Measurements from ENCODE around the gene SZT2.
"Not testable (repeated sequence)": the region's sequence is repeated elsewhere in the genome, so short reads cannot be mapped to it uniquely, and the experiment has no call there.

The SZT2 gene

GRCh38 chr1:43359696-43360095 is 30.0 kb upstream of the SZT2 start:
- peak overlapping the region in 6 of 7 experiments; percentile 44 to 66 (median 55) for H3K4me3 ChIP-seq
- peak overlapping the region in 2 of 21 experiments; percentile 59 to 92 for H3K27ac ChIP-seq

GRCh38 chr1:43360616-43361015 is 29.1 kb upstream of the SZT2 start:
- Histone ChIP-seq H3K27ac (no peak overlapping the region), H3K4me3 (peak overlapping the region in 1 of 7 experiments; percentile 59)

- no peak overlapping the region for H3K27ac ChIP-seq
- no peak overlapping the region for H3K4me3 ChIP-seq
These were observed 26.3 kb upstream of the SZT2 start for GRCh38 chr1:43363283-43363934.

DNA sequence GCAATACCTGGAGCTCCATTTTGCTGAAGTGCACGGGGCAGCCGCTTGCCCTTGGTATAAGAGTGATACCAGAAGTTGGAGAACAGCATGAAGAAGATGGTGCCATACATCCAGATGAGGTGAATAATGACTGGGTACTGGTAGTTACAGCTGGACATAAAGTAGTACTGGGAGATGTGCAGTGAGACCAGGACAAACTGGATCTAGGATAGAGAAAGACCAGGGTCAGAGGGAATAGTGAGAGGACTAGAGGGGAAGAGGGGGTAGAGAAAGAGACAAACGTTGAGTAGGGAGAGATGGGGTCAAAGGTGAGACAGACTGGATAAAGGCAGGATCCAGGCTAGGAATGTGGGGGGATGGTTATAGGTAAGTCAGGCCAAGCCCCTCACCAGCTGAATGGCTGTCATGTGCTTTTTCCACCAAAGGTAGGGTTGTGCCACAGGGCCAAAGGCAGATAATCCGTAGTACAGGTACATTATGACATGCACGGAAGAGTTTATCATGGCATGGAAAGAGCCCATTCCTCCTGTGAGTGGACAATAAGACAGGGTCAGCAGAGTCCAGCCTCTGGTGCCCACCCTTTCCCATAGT is 25.7 kb upstream of the SZT2 start:
- Histone ChIP-seq H3K27ac (peak overlapping the region in 2 of 21 experiments; percentile 39 to 98), H3K4me3 (no peak overlapping the region)

DNA sequence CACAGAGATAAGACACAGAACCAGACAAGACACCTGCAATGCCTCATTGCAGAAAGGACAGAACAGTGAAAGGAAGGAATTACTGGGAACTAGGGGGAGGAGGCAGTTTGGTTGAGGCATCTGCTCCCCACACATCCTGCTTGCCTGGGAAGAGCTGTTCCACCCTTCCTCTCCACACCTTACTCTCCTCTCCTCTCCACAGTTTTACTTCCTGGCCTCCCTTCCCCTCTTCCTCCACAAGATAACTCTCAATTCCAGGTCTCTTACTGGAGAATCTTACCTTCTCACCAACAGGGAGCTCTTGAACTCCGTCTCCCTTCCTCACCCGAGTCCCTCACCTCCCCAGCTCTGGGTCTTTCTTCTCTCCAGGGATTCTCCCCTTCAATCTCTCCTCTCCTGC is 24.0 kb upstream of the SZT2 start:
- H3K27ac ChIP-seq = peak overlapping the region in 19 of 21 experiments; percentile 50 to 99 (median 97)
- peak overlapping the region in 6 of 7 experiments; percentile 8 to 89 (median 77) for H3K4me3 ChIP-seq

- Histone ChIP-seq H3K27ac (peak overlapping the region in 19 of 21 experiments; percentile 92 to 99 (median 98)), H3K4me3 (peak overlapping the region; percentile 72 to 89 (median 82))
These were observed 23.5 kb upstream of the SZT2 start for GRCh38 chr1:43366179-43366578.

DNA sequence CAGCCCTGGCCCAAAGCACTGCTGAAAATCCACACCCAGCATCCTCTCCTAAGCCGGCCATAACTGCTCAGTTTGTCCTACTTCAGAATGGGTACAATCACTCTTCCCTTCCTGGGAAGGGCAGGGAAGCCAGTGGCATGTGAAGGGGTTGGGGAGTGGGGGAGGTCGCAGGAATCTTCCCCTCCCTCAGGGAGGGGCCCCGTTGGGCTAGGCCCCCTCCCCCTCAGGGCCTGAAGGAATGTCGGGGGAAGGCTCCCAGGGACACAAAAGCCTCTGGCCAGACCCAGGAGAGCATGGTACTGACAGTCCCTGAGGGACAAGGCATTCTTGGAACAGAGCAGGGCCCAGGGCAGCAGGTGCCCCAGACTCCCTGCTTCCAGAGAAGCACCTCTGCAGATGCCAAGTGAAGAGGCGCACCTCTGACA is 23.1 kb upstream of the SZT2 start:
- peak overlapping the region; percentile 72 to 89 (median 82) for H3K4me3 ChIP-seq

DNA sequence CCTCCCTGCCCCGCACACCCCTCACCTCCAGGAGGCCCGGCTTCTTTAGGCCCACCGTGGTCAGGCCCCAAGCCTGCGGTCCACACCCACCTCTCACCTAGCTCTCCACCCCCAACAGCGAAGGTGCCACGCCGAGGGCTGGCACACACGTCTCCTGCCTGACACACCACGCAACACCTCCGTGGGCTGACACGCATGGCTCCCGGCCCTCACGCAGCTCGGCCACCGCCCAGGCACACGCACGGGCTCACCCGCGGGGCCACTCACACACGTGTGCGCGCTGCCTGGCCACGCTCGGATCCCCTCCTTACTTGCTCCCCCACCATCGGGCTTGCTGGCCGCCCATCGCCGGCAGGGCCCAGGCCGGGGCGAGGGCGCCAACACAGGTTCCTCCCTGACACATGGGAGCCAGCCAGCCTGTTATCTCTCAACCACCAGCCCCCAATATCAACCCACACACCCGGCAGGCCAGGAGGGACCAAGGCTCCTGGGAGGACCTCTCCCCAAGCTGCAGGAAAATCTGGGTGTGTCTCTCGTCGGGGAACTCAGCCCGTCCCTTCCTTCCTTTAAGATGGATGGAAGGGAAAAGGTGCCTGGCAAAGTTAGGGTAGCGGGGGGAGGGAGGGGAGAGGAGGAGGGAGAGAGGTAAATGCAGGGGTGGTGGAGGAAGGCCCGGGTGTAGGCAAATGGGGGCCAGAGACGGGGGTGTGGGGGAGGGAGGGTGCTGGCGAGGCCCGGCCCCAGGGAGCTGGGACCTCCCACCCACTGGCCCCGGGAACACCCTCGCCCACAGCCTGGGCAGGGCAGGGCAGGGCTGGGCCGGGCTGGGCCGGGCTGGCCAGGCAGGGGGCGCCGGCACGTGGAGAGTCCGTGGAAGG is 22.4 kb upstream of the SZT2 start:
- Histone ChIP-seq H3K27ac (peak overlapping the region; percentile 83 to 99 (median 98)), H3K4me3 (peak overlapping the region; percentile 72 to 89 (median 82))

More for the DNA sequence above, 23.1 kb upstream of the SZT2 start:
- H3K27ac ChIP-seq = peak overlapping the region; percentile 83 to 99 (median 98)

- peak within 1 kb of the TSS; percentile 72 to 89 (median 82) for H3K4me3 ChIP-seq
- peak within 1 kb of the TSS; percentile 85 to 99 (median 98) for H3K27ac ChIP-seq
These were observed 21.6 kb upstream of the SZT2 start, which contains the start of gene ELOVL1 for GRCh38 chr1:43367904-43368645. Gene ELOVL1, minus strand, starts transcription at chr1:43368011. Its CDS starts 2,402 bp downstream, at chr1:43365609.

DNA sequence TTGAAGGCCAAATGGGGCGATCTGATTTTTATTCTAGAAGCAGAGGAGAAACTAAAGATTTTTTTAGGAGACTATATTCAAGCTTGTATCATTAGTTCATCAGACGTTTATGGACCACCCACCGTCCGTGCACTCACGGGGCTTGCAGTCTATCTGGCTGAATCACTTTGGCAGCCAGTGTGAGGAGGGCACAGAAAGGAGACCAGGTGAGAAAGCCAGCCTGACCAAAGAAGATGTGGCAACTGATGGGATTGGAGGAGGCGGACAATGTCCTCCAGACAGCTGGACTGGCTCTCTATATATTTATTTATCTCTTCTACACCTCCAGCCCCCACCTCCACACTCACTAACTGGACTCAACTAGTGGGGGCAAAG is 21.1 kb upstream of the SZT2 start:
- Histone ChIP-seq H3K4me3 (peak overlapping the region; percentile 72 to 89 (median 82)), H3K27ac (peak overlapping the region in 20 of 21 experiments; percentile 92 to 99 (median 98))

DNA sequence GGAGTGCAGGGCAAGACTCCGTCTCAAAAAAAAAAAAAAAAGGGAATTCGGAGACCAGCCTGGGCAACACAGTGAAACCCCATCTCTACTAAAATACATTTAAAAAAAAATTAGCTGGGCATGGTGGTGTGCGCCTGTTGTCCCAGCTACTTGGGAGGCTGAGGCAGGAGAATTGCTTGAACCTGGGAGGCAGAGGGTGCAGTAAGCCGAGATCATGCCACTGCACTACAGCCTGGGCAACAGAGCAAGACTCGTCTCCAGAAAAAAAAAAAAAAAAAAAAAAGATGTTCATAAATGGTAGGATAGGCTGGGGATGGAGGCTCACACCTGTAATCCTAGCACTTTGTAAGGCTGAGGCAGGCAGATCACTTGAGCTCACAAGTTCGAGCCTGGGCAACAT is 19.9 kb upstream of the SZT2 start:
- H3K27ac ChIP-seq, H3K4me3 ChIP-seq: not testable (repeated sequence)

GRCh38 chr1:43370564-43370963 is 19.1 kb upstream of the SZT2 start:
- Histone ChIP-seq H3K4me3 (no peak overlapping the region), H3K27ac (peak overlapping the region in 2 of 21 experiments; percentile 43)

- Histone ChIP-seq H3K27ac (peak overlapping the region in 11 of 21 experiments; percentile 3 to 71 (median 49)), H3K4me3 (no peak overlapping the region)
These were observed 17.5 kb upstream of the SZT2 start for GRCh38 chr1:43372172-43372571.

DNA sequence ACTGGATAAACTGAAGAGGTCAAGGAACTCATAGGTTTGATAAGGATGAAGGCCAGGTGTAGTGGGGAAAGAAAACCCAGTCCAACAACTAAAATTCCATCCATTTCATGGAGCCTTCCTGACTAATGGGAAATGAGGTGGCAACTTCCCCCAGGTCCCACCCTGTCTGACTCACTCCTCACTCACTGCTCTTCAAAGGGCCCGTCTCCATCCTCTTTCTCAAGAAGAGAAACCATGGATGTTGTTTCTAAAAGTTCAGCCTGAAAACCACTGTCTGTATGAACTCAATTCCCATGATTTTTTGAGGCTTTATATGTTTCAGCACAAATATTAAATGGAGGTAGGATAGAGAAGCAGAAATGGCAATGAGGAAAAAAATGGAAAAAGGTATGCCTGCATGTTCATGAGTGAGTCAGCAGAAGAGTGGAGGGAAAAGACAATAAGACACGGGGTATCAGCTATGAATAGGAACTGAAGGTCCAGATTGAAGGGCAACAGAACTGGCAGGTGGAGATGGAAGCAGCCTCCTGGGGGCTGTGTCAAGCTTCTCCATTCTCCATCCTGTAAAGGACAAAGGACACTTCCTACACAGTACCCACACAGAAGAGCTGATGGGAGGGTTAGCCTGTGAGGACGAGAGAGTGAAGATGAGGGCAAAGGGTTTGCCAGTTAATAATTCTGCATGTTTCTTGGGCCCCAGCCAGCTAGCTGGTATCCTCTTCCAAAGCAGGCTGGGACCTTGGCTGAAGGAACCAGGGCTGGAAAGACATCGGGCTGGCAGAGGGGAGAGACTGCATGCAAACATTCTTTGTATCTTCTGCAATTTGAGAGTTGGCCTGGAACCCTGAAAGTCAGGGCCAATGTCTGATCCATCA is 16.4 kb upstream of the SZT2 start:
- H3K27ac ChIP-seq = peak overlapping the region in 17 of 21 experiments; percentile 3 to 79 (median 49)
- H3K4me3 ChIP-seq = no peak overlapping the region

DNA sequence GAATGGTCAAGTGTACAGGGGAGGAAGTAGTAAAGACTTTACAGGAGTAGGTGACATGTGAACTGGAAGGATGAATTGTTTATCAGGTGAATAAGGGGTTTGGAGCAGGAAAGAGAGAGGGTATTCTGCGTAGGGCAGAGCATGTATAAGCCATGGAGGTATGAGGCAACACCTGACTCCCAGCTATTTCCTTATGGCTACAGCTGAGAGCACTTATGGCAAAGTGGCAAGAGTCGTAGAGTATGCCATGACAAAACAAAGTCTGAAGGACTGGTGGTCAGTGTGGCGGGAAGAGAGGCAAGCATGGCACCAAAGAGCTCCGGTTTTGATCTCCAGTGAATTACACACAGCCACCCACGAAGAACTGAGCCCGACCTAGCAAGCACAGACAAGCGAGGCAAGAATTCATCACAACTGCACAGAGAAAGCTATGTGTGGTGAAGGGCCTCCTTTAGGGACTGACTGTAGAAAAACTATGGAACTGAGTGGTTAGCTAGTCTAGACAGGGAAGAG is 12.9 kb upstream of the SZT2 start:
- Histone ChIP-seq H3K4me3 (no peak overlapping the region), H3K27ac (peak overlapping the region in 1 of 21 experiments; percentile 48)

DNA sequence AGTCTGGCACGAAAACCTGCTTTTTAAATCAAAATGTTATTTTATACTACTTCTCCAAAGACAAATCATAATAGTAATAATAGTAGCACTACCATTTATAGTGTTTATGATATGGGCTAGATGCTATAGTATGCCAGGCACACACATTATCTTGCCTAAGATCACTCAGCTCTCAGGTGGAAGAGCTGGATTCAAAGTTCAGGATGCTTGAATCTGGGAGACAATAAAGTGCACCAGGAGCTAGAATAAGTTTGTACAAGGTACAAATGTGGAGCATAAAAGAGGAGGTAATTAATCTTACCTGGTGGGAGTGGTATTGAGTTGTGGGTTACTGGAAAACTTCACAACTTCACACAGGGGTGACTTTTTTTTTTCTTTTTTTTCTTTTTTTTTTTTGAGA is 11.9 kb upstream of the SZT2 start:
- Histone ChIP-seq H3K4me3 (no peak overlapping the region), H3K27ac (peak overlapping the region in 1 of 21 experiments; percentile 48)

GRCh38 chr1:43379476-43379875 is 10.2 kb upstream of the SZT2 start:
- Histone ChIP-seq H3K4me3 (no peak overlapping the region), H3K27ac (no peak overlapping the region)

- Histone ChIP-seq H3K27ac (peak overlapping the region in 11 of 21 experiments; percentile 2 to 69 (median 36)), H3K4me3 (no peak overlapping the region)
These were observed 8.1 kb upstream of the SZT2 start for GRCh38 chr1:43381612-43382011.

Measured in skin epidermis (tissue), 12 donors.